ENCODE measurements around the gene LLGL2.

Gene LLGL2

DNA sequence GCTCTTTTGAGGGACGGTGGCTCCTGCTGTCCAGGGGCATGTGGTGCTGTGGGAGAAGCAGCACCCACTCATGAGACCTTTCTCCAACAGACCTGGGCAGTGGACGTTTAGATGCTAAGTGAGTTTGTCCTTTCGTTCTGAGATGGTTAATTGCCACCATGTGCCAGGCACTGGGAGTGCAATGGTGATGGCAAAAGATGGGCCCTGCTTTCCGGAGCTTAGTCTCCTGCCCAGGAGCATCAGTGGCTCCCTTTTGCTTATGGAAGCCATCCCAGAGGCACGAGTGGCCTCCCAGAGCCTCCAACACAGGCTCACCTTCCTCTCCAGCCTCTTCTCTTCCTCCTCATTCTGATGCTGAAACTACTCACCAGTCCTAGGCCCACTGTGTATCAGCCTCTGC lies 38.5 kb upstream of the LLGL2 start:
- H2AFZ ChIP-seq (ENCODE audit: low read depth, low read length): no peak overlapping the region
- H3K9me3 ChIP-seq (ENCODE audit: insufficient read depth, low read length): no peaks in the 10 kb centered on the region
- TF ChIP-seq, protein P1, sequence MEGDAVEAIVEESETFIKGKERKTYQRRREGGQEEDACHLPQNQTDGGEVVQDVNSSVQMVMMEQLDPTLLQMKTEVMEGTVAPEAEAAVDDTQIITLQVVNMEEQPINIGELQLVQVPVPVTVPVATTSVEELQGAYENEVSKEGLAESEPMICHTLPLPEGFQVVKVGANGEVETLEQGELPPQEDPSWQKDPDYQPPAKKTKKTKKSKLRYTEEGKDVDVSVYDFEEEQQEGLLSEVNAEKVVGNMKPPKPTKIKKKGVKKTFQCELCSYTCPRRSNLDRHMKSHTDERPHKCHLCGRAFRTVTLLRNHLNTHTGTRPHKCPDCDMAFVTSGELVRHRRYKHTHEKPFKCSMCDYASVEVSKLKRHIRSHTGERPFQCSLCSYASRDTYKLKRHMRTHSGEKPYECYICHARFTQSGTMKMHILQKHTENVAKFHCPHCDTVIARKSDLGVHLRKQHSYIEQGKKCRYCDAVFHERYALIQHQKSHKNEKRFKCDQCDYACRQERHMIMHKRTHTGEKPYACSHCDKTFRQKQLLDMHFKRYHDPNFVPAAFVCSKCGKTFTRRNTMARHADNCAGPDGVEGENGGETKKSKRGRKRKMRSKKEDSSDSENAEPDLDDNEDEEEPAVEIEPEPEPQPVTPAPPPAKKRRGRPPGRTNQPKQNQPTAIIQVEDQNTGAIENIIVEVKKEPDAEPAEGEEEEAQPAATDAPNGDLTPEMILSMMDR (IDR thresholded peaks at IDR 0.05; ENCODE audit: low read depth, low read length): no peak
- no peak for TF ChIP-seq EZH2phosphoT487 (IDR thresholded peaks at IDR 0.05; ENCODE audit: low read depth)
- no peak overlapping the region for H3K4me3 ChIP-seq (ENCODE audit: low read length)
- H3K27me3 ChIP-seq (ENCODE audit: low read depth, low read length): no peaks in the 10 kb centered on the region
- peaks cover 10% of the 10 kb centered on the region for H3K4me1 ChIP-seq (ENCODE audit: low read length)
- H3K36me3 ChIP-seq (replicated peaks; ENCODE audit: low read depth, low read length): no peaks in the 10 kb centered on the region
- H3K4me2 ChIP-seq (ENCODE audit: low read length): no peak overlapping the region
- H3K9ac ChIP-seq (ENCODE audit: low read length): no peak overlapping the region
- 0 out of 2 replicates have a peak overlapping the region, but pooled peaks have one; percentile 26 for H3K27ac ChIP-seq (ENCODE audit: low read length)
- H4K20me1 ChIP-seq (ENCODE audit: insufficient read depth, low read length): no peaks in the 10 kb centered on the region
- no peaks in the 10 kb centered on the region for H3K79me2 ChIP-seq (ENCODE audit: low read length)

DNA sequence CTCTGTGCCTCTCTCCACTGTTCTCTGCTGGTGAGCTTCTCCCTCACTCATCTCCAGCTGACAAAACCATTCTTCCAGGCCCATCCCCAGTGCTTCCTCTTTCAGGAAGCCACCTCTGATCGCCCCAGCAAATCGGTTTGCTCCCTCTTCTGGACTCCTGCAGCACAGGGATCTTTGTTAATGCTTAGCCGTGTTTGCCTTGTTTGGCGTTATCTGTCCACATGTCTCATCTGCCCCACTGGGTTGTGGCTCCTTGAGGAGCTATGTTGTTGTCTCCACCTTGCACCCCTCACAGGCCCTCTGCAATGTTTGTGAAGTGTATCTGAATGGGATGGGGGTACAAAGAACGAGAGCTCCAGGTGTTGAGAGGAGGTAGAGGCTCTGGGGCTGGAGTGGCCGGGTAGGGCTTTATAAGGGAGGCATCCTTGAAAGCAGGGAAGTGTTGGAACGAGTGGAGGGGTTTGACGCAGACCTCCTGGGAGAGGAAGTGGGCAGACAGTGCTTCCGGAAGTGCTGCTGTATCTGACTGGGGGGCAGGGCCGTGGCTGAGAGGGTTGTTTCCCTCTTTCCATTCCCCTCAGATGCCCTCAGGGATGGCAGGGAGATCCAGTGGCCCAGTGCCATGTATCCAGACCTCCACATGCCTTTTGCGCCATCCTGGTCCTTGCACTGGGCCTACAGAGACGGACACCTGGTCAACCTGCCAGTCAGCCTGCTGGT lies 38.0 kb upstream of the LLGL2 start:
- Histone ChIP-seq H3K9ac (ENCODE audit: low read length) (no peak overlapping the region; the same call in 1 of the 2 replicates), H3K9me3 (ENCODE audit: insufficient read depth, low read length) (no peaks in the 10 kb centered on the region), H3K79me2 (ENCODE audit: low read length) (no peaks in the 10 kb centered on the region), H3K27me3 (ENCODE audit: low read depth, low read length) (no peaks in the 10 kb centered on the region), H3K4me1 (ENCODE audit: low read length) (peaks cover 10% of the 10 kb centered on the region), H3K4me3 (ENCODE audit: low read length) (no peak overlapping the region), H3K4me2 (ENCODE audit: low read length) (peak overlapping the region; percentile 47), H2AFZ (ENCODE audit: low read depth, low read length) (no peak overlapping the region), H3K27ac (ENCODE audit: low read length) (peak overlapping the region; percentile 26; the same call in 1 of the 2 replicates), H4K20me1 (ENCODE audit: insufficient read depth, low read length) (no peaks in the 10 kb centered on the region), H3K36me3 (replicated peaks; ENCODE audit: low read depth, low read length) (no peaks in the 10 kb centered on the region)
- TF ChIP-seq, protein P1 (IDR thresholded peaks at IDR 0.05; ENCODE audit: low read depth, low read length): no peak
- no peak for TF ChIP-seq EZH2phosphoT487 (IDR thresholded peaks at IDR 0.05; ENCODE audit: low read depth)

DNA sequence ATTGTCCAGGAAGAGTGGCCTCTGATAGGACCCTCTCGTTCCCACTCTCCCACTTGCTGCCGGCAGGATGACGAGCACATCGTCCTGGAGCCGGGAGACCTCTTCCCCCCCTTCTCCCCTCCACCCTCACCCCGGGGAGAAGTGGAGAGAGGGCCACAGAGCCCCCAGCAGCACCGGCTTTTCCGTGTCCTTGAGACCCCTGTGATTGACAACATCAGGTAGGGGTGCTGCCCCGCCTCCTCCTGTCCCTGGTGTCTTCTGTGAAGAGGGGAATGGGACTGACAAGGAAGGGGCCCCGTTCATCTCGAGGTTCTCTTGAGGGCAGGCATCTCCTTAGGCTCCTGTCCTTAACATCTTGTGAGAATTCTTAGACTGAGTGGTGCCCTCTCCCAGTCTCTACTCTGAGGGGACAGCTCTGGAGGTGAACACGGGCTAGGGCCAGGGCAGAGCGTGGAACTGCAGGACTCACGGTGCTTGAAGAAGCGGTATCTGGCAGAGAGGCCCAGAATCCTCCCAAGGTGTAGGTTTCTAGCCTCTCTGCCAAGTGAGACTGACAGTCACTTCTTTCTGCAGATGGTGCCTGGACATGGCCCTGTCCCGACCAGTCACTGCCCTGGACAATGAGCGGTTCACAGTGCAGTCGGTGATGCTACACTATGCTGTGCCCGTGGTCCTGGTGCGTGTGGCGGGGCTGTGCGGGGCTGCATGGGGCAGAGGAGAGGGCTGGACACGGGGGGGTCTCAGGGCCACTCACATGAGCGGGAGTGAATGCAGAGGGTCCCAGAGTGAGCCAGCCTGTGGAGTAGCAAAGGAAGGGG lies 36.6 kb upstream of the LLGL2 start:
- Histone ChIP-seq H3K4me3 (ENCODE audit: low read length) (no peak overlapping the region), H3K36me3 (replicated peaks; ENCODE audit: low read depth, low read length) (no peaks in the 10 kb centered on the region), H3K79me2 (ENCODE audit: low read length) (no peaks in the 10 kb centered on the region), H3K9ac (ENCODE audit: low read length) (no peak overlapping the region), H3K9me3 (ENCODE audit: insufficient read depth, low read length) (no peaks in the 10 kb centered on the region), H3K27ac (ENCODE audit: low read length) (no peak overlapping the region), H4K20me1 (ENCODE audit: insufficient read depth, low read length) (no peaks in the 10 kb centered on the region), H3K27me3 (ENCODE audit: low read depth, low read length) (no peaks in the 10 kb centered on the region), H3K4me2 (ENCODE audit: low read length) (no peak overlapping the region), H3K4me1 (ENCODE audit: low read length) (peaks cover 10% of the 10 kb centered on the region), H2AFZ (ENCODE audit: low read depth, low read length) (no peak overlapping the region)
- TF ChIP-seq EZH2phosphoT487 (IDR thresholded peaks at IDR 0.05; ENCODE audit: low read depth): no peak
- TF ChIP-seq, protein P1 (IDR thresholded peaks at IDR 0.05; ENCODE audit: low read depth, low read length): no peak

- H2AFZ ChIP-seq (ENCODE audit: low read depth, low read length): no peak overlapping the region
- no peaks in the 10 kb centered on the region for H3K27me3 ChIP-seq (ENCODE audit: low read depth, low read length)
- no peak overlapping the region for H3K4me2 ChIP-seq (ENCODE audit: low read length)
- no peaks in the 10 kb centered on the region for H3K9me3 ChIP-seq (ENCODE audit: insufficient read depth, low read length)
- TF ChIP-seq, protein P1 (IDR thresholded peaks at IDR 0.05; ENCODE audit: low read depth, low read length): no peak
- TF ChIP-seq EZH2phosphoT487 (IDR thresholded peaks at IDR 0.05; ENCODE audit: low read depth): no peak
- no peak overlapping the region for H3K9ac ChIP-seq (ENCODE audit: low read length)
- H4K20me1 ChIP-seq (ENCODE audit: insufficient read depth, low read length): no peaks in the 10 kb centered on the region
- H3K4me3 ChIP-seq (ENCODE audit: low read length): no peak overlapping the region
- H3K27ac ChIP-seq (ENCODE audit: low read length): no peak overlapping the region
- H3K79me2 ChIP-seq (ENCODE audit: low read length): no peaks in the 10 kb centered on the region
- peaks cover 10% of the 10 kb centered on the region for H3K4me1 ChIP-seq (ENCODE audit: low read length)
- no peaks in the 10 kb centered on the region for H3K36me3 ChIP-seq (replicated peaks; ENCODE audit: low read depth, low read length)
Observed at GRCh38 chr17:75489511-75489955, 36.0 kb upstream of the LLGL2 start.

Measured in OCI-LY3 (cell line).